ENCODE results near the gene FCER2. TPM values are rescaled to one million over a fixed set of nuclear protein-coding genes. Genes with fewer than 3 reads are reported as not detected.

Gene FCER2
- total and polyA plus RNA-seq, 2 of the 13 experiments (the other 11 are each of a cell fraction or from before 2014, with no cell fraction given), result not detected

GRCh38 chr19:7742575-7742974 is 40.6 kb upstream of the FCER2 start (continued):
- TF ChIP-seq RORA (CRISPR knock-in tag; IDR thresholded peaks at IDR 0.05), result no peak
- TF ChIP-seq SIN3A (IDR thresholded peaks at IDR 0.05; ENCODE audit: borderline replicate concordance, low read depth, low read length), result no peak

- 25% methylated on average over 6 of the region's 6 CpGs for WGBS (ENCODE audit: low lambda C conversion rate)
- Histone ChIP-seq H2AFZ (ENCODE audit: low read length) (no peak overlapping the region), H4K20me1 (ENCODE audit: insufficient read depth, low read length) (no peaks in the 10 kb centered on the region), H3K27me3 (ENCODE audit: control insufficient read depth in 1 of 2, insufficient read depth in 2 of 2, low read length in 2 of 2) (peaks cover 3 to 27% of the 10 kb centered on the region in 2 experiments; a peak in 2 of 5 replicates), H3K36me3 (replicated peaks in 1 of 2; ENCODE audit: control insufficient read depth in 1 of 2, insufficient read depth in 2 of 2, low read length in 2 of 2) (no peaks in the 10 kb centered on the region), H3K9me3 (ENCODE audit: low read length) (no peaks in the 10 kb centered on the region), H3K27ac (ENCODE audit: extremely low read length, insufficient read depth, low read length) (no peak overlapping the region), H3K9ac (ENCODE audit: insufficient read depth, low read depth, low read length) (no peak overlapping the region), H3K4me1 (ENCODE audit: insufficient read depth, low read length) (peaks cover 10% of the 10 kb centered on the region; the same call in 1 of the 2 replicates), H3K79me2 (ENCODE audit: insufficient read depth, low read length) (no peaks in the 10 kb centered on the region), H3K4me3 (replicated peaks in 1 of 3; ENCODE audit: insufficient read depth in 1 of 3, low read depth in 2 of 3, low read length in 3 of 3) (no peak overlapping the region), H3K4me2 (ENCODE audit: low read depth, low read length) (no peak overlapping the region)
- intact Hi-C loops (cut with micrococcal nuclease; ENCODE audit: unreplicated experiment) (no loop called here), in situ Hi-C loops (cut with HindIII; ENCODE audit: extremely low pct_ligation_motif_present, low pct_unique_long_range_greater_than_20kb) (no loop called here)
- no peak for DNase-seq (ENCODE audit: low spot score)
- TF ChIP-seq NFATC3 (CRISPR knock-in tag; IDR thresholded peaks at IDR 0.05), result no peak
- TF ChIP-seq ARNT2 (CRISPR knock-in tag; IDR thresholded peaks at IDR 0.05; ENCODE audit: low read depth), result no peak
- TF ChIP-seq RARG (CRISPR knock-in tag; IDR thresholded peaks at IDR 0.05; ENCODE audit: low read depth), result no peak
- TF ChIP-seq HMGA1 (CRISPR knock-in tag; conservative IDR thresholded peaks at IDR 0.05), result no peak
- no peak for TF ChIP-seq ZNF264 (CRISPR knock-in tag; IDR thresholded peaks at IDR 0.05)
- TF ChIP-seq ZFY (CRISPR knock-in tag; IDR thresholded peaks at IDR 0.05), result no peak
- no peak for TF ChIP-seq SIX1 (CRISPR knock-in tag; IDR thresholded peaks at IDR 0.05; ENCODE audit: borderline replicate concordance)
- TF ChIP-seq NFIC (IDR thresholded peaks at IDR 0.05; ENCODE audit: low read length), result no peak
- no peak for TF ChIP-seq ZNF619 (CRISPR knock-in tag; IDR thresholded peaks at IDR 0.05)
- POLR2A ChIA-PET, result no interaction called here
- FAIRE-seq, result no peak
- BruUV-seq (replicated peaks), result no TSS peak
- CTCF ChIA-PET (ENCODE audit: low intra/inter-chr PET ratio, low total read pairs), result no interaction called here
- no peak for ATAC-seq
Observed at GRCh38 chr19:7740682-7741054, 38.7 kb upstream of the FCER2 start.
